Neural progenitor cell (in vitro differentiated cells): ENCODE measurements around the gene MBOAT1. TPM values are rescaled to one million over a fixed set of nuclear protein-coding genes. Genes with fewer than 3 reads are reported as not detected.

Experiments
- DNase-seq: peaks from one replicate; pipeline ENCODE4 v3.0.0-alpha.2; 2016; ENCODE audit warnings: low spot score
- H2AFZ ChIP-seq: fragments of 200-600 bp; sonication (generic); replicated peaks from 2 replicates; pipeline ENCODE4 v1.6.1; 2016; ENCODE audit warnings: antibody characterized with exemption
- H3F3A ChIP-seq: fragments of 200-600 bp; sonication (generic); 2 replicates; pipeline ENCODE4 v1.6.1; 2016; ENCODE audit warnings: antibody characterized with exemption, low read depth
- H3K27ac ChIP-seq: fragments of 200-600 bp; sonication (generic); 2 replicates; pipeline ENCODE4 v1.5.1; 2016; ENCODE audit warnings: mild to moderate bottlenecking
- H3K27me3 ChIP-seq: fragments of 200-600 bp; sonication (generic); 2 replicates; pipeline ENCODE4 v1.6.1; 2016; ENCODE audit warnings: mild to moderate bottlenecking, moderate library complexity
- H3K36me3 ChIP-seq: fragments of 200-600 bp; sonication (generic); 2 replicates; pipeline ENCODE4 v1.5.1; 2016
- H3K4me1 ChIP-seq: fragments of 200-600 bp; sonication (generic); 2 replicates; pipeline ENCODE4 v1.6.1; 2016; ENCODE audit warnings: mixed run types
- H3K4me2 ChIP-seq: fragments of 200-600 bp; sonication (generic); 2 replicates; pipeline ENCODE4 v1.6.1; 2016
- H3K4me3 ChIP-seq: fragments of 200-600 bp; sonication (generic); 2 replicates; pipeline ENCODE4 v1.5.1; 2016
- H3K79me2 ChIP-seq: fragments of 200-600 bp; sonication (generic); 2 replicates; pipeline ENCODE4 v1.6.1; 2016; ENCODE audit warnings: low read depth
- H3K9ac ChIP-seq: fragments of 200-600 bp; sonication (generic); 2 replicates; pipeline ENCODE4 v1.6.1; 2016
- H3K9me3 ChIP-seq: fragments of 200-600 bp; sonication (generic); 2 replicates; pipeline ENCODE4 v1.5.1; 2016; ENCODE audit warnings: low read depth
- H4K20me1 ChIP-seq: fragments of 200-600 bp; sonication (generic); 2 replicates; pipeline ENCODE4 v1.6.1; 2016; ENCODE audit warnings: low read depth
- H3K27ac Mint-ChIP-seq: 3 replicates; pipeline ENCODE4 v1.8.0; 2021; ENCODE audit warnings: mixed read lengths
- H3K27me3 Mint-ChIP-seq: 2 replicates; pipeline ENCODE4 v1.8.0; 2022; ENCODE audit warnings: low read depth, mild to moderate bottlenecking, inconsistent platforms, moderate library complexity, mixed read lengths; ENCODE audit not compliant: insufficient read depth
- H3K36me3 Mint-ChIP-seq: 3 replicates; pipeline ENCODE4 v1.8.0; 2021; ENCODE audit warnings: mixed read lengths
- H3K4me1 Mint-ChIP-seq: 3 replicates; pipeline ENCODE4 v1.8.0; 2021; ENCODE audit warnings: mixed read lengths
- H3K4me3 Mint-ChIP-seq: 3 replicates; pipeline ENCODE4 v1.8.0; 2021; ENCODE audit warnings: mild to moderate bottlenecking, moderate library complexity, mixed read lengths
- H3K9me3 Mint-ChIP-seq: 3 replicates; pipeline ENCODE4 v1.8.0; 2020; ENCODE audit warnings: mixed read lengths
- CTCF ChIP-seq: fragments of 200-600 bp; sonication (generic); IDR thresholded peaks from 2 replicates; pipeline ENCODE4 v1.5.1; 2017; ENCODE audit warnings: antibody characterized with exemption, mild to moderate bottlenecking
- EZH2 ChIP-seq: fragments of 200-600 bp; sonication (generic); IDR thresholded peaks from 2 replicates; pipeline ENCODE4 v1.6.1; 2017; ENCODE audit warnings: antibody characterized with exemption, mild to moderate bottlenecking, moderate library complexity
- EZH2phosphoT487 ChIP-seq: fragments of 200-600 bp; sonication (generic); IDR thresholded peaks from 2 replicates; pipeline ENCODE4 v1.6.1; 2017; ENCODE audit warnings: antibody characterized with exemption
- total RNA-seq: library from RNA; depleted of rRNA; stranded (reverse); fragments of >200 nt; gene quantifications from 2 replicates; pipeline ENCODE4 v1.2.3, GENCODE V29; 2015; ENCODE audit warnings: low replicate concordance

The MBOAT1 gene
- total RNA-seq, 1 donor from 2014 or later = 0.45 TPM

- Histone ChIP-seq H3K4me2 (no peak overlapping the region), H3K36me3 (no peaks in the 10 kb centered on the region)
- no peak for TF ChIP-seq CTCF
- no peak for TF ChIP-seq EZH2
These were observed 36.4 kb downstream of the MBOAT1 start for GRCh38 chr6:20175810-20176410.

GRCh38 chr6:20173833-20174792 is 38.2 kb downstream of the MBOAT1 start:
- H3K9me3 Mint-ChIP-seq = no peaks in the 10 kb centered on the region

More at GRCh38 chr6:20175810-20176410, 36.4 kb downstream of the MBOAT1 start:
- Mint-ChIP-seq H3K4me3 (no peak overlapping the region), H3K9me3 (no peaks in the 10 kb centered on the region), H3K27ac (no peak overlapping the region), H3K27me3 (peaks cover 6% of the 10 kb centered on the region), H3K36me3 (no peaks in the 10 kb centered on the region), H3K4me1 (no peaks in the 10 kb centered on the region)
- H4K20me1 ChIP-seq = no peaks in the 10 kb centered on the region
- no peak overlapping the region for H3K4me3 ChIP-seq
- H3K9me3 ChIP-seq = no peaks in the 10 kb centered on the region
- H3K27me3 ChIP-seq = no peaks in the 10 kb centered on the region
- no peak overlapping the region for H2AFZ ChIP-seq
- no peak overlapping the region for H3K9ac ChIP-seq
- H3F3A ChIP-seq = no peaks in the 10 kb centered on the region
- no peaks in the 10 kb centered on the region for H3K4me1 ChIP-seq
- H3K27ac ChIP-seq = no peak overlapping the region
- H3K79me2 ChIP-seq = no peaks in the 10 kb centered on the region
- DNase-seq = no peak

GRCh38 chr6:20172842-20173456 is 39.3 kb downstream of the MBOAT1 start:
- no peaks in the 10 kb centered on the region for H3F3A ChIP-seq
- H2AFZ ChIP-seq = no peak overlapping the region
- no peak overlapping the region for H3K9ac ChIP-seq
- H3K4me2 ChIP-seq = no peak overlapping the region
- no peaks in the 10 kb centered on the region for H4K20me1 ChIP-seq
- Mint-ChIP-seq H3K27ac (no peak overlapping the region), H3K4me1 (no peaks in the 10 kb centered on the region), H3K4me3 (no peak overlapping the region), H3K27me3 (peaks cover 8% of the 10 kb centered on the region), H3K9me3 (no peaks in the 10 kb centered on the region), H3K36me3 (no peaks in the 10 kb centered on the region)
- no peak overlapping the region for H3K27ac ChIP-seq
- no peak overlapping the region for H3K4me3 ChIP-seq
- DNase-seq = no peak
- no peaks in the 10 kb centered on the region for H3K9me3 ChIP-seq
- H3K79me2 ChIP-seq = no peaks in the 10 kb centered on the region
- no peaks in the 10 kb centered on the region for H3K4me1 ChIP-seq
- TF ChIP-seq EZH2 = no peak
- no peak for TF ChIP-seq CTCF
- TF ChIP-seq EZH2phosphoT487 = no peak
- no peaks in the 10 kb centered on the region for H3K27me3 ChIP-seq
- no peaks in the 10 kb centered on the region for H3K36me3 ChIP-seq

More at GRCh38 chr6:20173833-20174792, 38.2 kb downstream of the MBOAT1 start:
- Histone ChIP-seq H3K9me3 (no peaks in the 10 kb centered on the region), H4K20me1 (no peaks in the 10 kb centered on the region), H3F3A (no peaks in the 10 kb centered on the region), H3K4me3 (no peak overlapping the region), H3K9ac (no peak overlapping the region), H3K79me2 (no peaks in the 10 kb centered on the region), H3K36me3 (no peaks in the 10 kb centered on the region), H2AFZ (no peak overlapping the region), H3K27me3 (no peaks in the 10 kb centered on the region), H3K4me2 (no peak overlapping the region), H3K4me1 (no peaks in the 10 kb centered on the region), H3K27ac (no peak overlapping the region)
- TF ChIP-seq EZH2phosphoT487 (no peak), EZH2 (no peak)
- no peaks in the 10 kb centered on the region for H3K4me1 Mint-ChIP-seq
- H3K27me3 Mint-ChIP-seq = peaks cover 4% of the 10 kb centered on the region
- no peak for DNase-seq
- H3K27ac Mint-ChIP-seq = no peak overlapping the region
- H3K4me3 Mint-ChIP-seq = no peak overlapping the region
- no peaks in the 10 kb centered on the region for H3K36me3 Mint-ChIP-seq
